Islet of Langerhans (tissue), 1 donor: ENCODE measurements around the gene SMAD2.
"Not testable (repeated sequence)": the region's sequence is repeated elsewhere in the genome, so short reads cannot be mapped to it uniquely, and the experiment has no call there.

Experiments used
- FAIRE-seq: peaks from one replicate; lab custom pipeline; 2011; peaks lifted over from hg19 to GRCh38; lab: Jason Lieb, UNC

The SMAD2 gene

GRCh38 chr18:47930199-47930930, at the start of gene SMAD2:
Gene SMAD2, minus strand, starts transcription at chr18:47930659. Its CDS starts 33,903 bp downstream, at chr18:47896756.
- no peak for FAIRE-seq

- no peak for FAIRE-seq
Observed at GRCh38 chr18:47979611-47980200, 49.2 kb upstream of the SMAD2 start.

GRCh38 chr18:47978603-47979002, 48.1 kb upstream of the SMAD2 start:
- FAIRE-seq: no peak

- no peak for FAIRE-seq
Observed at GRCh38 chr18:47978141-47978540, 47.7 kb upstream of the SMAD2 start.

- no peak for FAIRE-seq
Observed at GRCh38 chr18:47975701-47976100, 45.2 kb upstream of the SMAD2 start.

- no peak for FAIRE-seq
Observed at GRCh38 chr18:47975105-47975504, 44.6 kb upstream of the SMAD2 start.

GRCh38 chr18:47970664-47971531, 40.4 kb upstream of the SMAD2 start:
- no peak for FAIRE-seq

- no peak for FAIRE-seq
Observed at GRCh38 chr18:47969816-47970215, 39.4 kb upstream of the SMAD2 start.

- no peak for FAIRE-seq
Observed at GRCh38 chr18:47968721-47969120, 38.3 kb upstream of the SMAD2 start.

- FAIRE-seq: no peak
Observed at GRCh38 chr18:47968006-47968676, 37.7 kb upstream of the SMAD2 start.

- no peak for FAIRE-seq
Observed at GRCh38 chr18:47964053-47964452, 33.6 kb upstream of the SMAD2 start.

GRCh38 chr18:47961003-47961402, 30.5 kb upstream of the SMAD2 start:
- not testable (repeated sequence) for FAIRE-seq

- no peak for FAIRE-seq
Observed at GRCh38 chr18:47953471-47953931, 23.0 kb upstream of the SMAD2 start.

GRCh38 chr18:47950511-47950910, 20.1 kb upstream of the SMAD2 start:
- FAIRE-seq: no peak

GRCh38 chr18:47949202-47949601, 18.7 kb upstream of the SMAD2 start:
- FAIRE-seq: no peak

- FAIRE-seq: no peak
Observed at GRCh38 chr18:47946889-47947288, 16.4 kb upstream of the SMAD2 start.

GRCh38 chr18:47944972-47945852, 14.8 kb upstream of the SMAD2 start:
- no peak for FAIRE-seq

- FAIRE-seq: no peak
Observed at GRCh38 chr18:47936952-47937351, 6.5 kb upstream of the SMAD2 start.

GRCh38 chr18:47935321-47936055, 5.0 kb upstream of the SMAD2 start:
- FAIRE-seq: no peak

- FAIRE-seq: no peak
Observed at GRCh38 chr18:47932603-47933002, 2.1 kb upstream of the SMAD2 start.

GRCh38 chr18:47932190-47932589, 1.7 kb upstream of the SMAD2 start:
- FAIRE-seq: no peak
